K562 (cell line): Measurements from ENCODE around the gene GRIA3. TPM values are rescaled to one million over a fixed set of nuclear protein-coding genes. Genes with fewer than 3 reads are reported as not detected.

Source experiments
- ATAC-seq: fragments of 200-7000 bp; cut with Tn5 transposase; 3 replicates; pipeline ENCODE4 v1.9.1; 2020; ENCODE audit warnings: moderate library complexity
- BruUV-seq: library from RNA; stranded (reverse); fragments of 400-500 nt; replicated peaks from 2 replicates; lab custom pipeline; 2021; lab: Mats Ljungman, UMichigan
- CTCF ChIA-PET: fragments of 300-600 bp; formaldehyde crosslinking; extraction: SDS; loops from one replicate; lab custom pipeline; 2021; ENCODE audit warnings: low intra/inter-chr PET ratio; lab: Yijun Ruan, JAX
- POLR2A ChIA-PET: fragments of 300-600, 350-650 bp; sonication (Branson Sonifier 250); formaldehyde crosslinking; extraction: SDS; loops from one replicate; lab custom pipeline; 2021; ENCODE audit warnings: antibody characterized with exemption, inconsistent platforms; lab: Yijun Ruan, JAX
- DNase-seq, 4 experiments: peaks; one replicate each; pipeline versions ENCODE4 v3.0.0 to v3.0.0-alpha.2; 2011 to 2018; ENCODE audit warnings: low spot score in 3 of 4, mixed read lengths in 3 of 4; ENCODE audit errors: extremely low read depth in 1 of 4
- FAIRE-seq: peaks from 2 replicates; lab custom pipeline; 2011; peaks lifted over from hg19 to GRCh38; lab: Jason Lieb, UNC
- H2AFZ ChIP-seq: 2 replicates; pipeline ENCODE4 v1.6.0; 2011; ENCODE audit warnings: low read depth, low read length, control low read depth, inconsistent platforms
- H3K27ac ChIP-seq: fragments of 200-600 bp; 3 replicates; pipeline ENCODE4 v1.8.0; 2011; ENCODE audit warnings: low read depth, mild to moderate bottlenecking, control low read depth, inconsistent platforms, low read length, moderate library complexity, mixed read lengths; ENCODE audit errors: extremely low read depth
- H3K27me3 ChIP-seq, 2 experiments: fragments of 300-600 bp in 1 of 2; 2 replicates in 1 of 2; 3 replicates in 1 of 2; pipeline versions ENCODE4 v1.6.0 to v1.8.0; 2011; ENCODE audit warnings: inconsistent platforms in 2 of 2, low read length in 2 of 2, mild to moderate bottlenecking in 1 of 2, mixed read lengths in 1 of 2, moderate library complexity in 1 of 2; ENCODE audit not compliant: control insufficient read depth in 2 of 2, insufficient read depth in 2 of 2
- H3K36me3 ChIP-seq: fragments of 300-600 bp; 3 replicates; pipeline ENCODE4 v1.8.0; 2011; ENCODE audit warnings: mild to moderate bottlenecking, low read length, inconsistent platforms; ENCODE audit not compliant: control insufficient read depth, insufficient read depth
- H3K4me1 ChIP-seq, 2 experiments: fragments of 200-600 bp in 1 of 2; replicated peaks in 1 of 2; 2 replicates in 1 of 2; 3 replicates in 1 of 2; pipeline versions ENCODE4 v1.5.1 to v1.8.0; 2011; ENCODE audit warnings: inconsistent platforms in 2 of 2, low read length in 2 of 2, mild to moderate bottlenecking in 1 of 2, mixed read lengths in 1 of 2, moderate library complexity in 1 of 2; ENCODE audit not compliant: control insufficient read depth in 2 of 2, insufficient read depth in 2 of 2
- H3K4me2 ChIP-seq: 2 replicates; pipeline ENCODE4 v1.6.1; 2011; ENCODE audit warnings: low read length, control low read depth, inconsistent platforms, mixed read lengths; ENCODE audit not compliant: insufficient read depth
- H3K4me3 ChIP-seq: fragments of 200-600 bp; sonication (generic), shearing (Covaris generic); 2 replicates; pipeline ENCODE4 v1.5.1; 2016; ENCODE audit warnings: control low read depth, inconsistent platforms
- H3K79me2 ChIP-seq: fragments of 200-600 bp; 3 replicates; pipeline ENCODE4 v1.8.0; 2011; ENCODE audit warnings: low read length, inconsistent platforms; ENCODE audit not compliant: control insufficient read depth, insufficient read depth
- H3K9ac ChIP-seq, 2 experiments: 2 replicates each; pipeline versions ENCODE4 v1.6.0 to v1.6.1; 2011; ENCODE audit warnings: low read depth in 2 of 2, low read length in 2 of 2, control low read depth in 1 of 2, inconsistent platforms in 1 of 2, mild to moderate bottlenecking in 1 of 2, mixed read lengths in 1 of 2; ENCODE audit not compliant: insufficient read depth in 1 of 2
- H3K9me1 ChIP-seq: one replicate; pipeline ENCODE4 v1.6.0; 2011; ENCODE audit warnings: inconsistent platforms, mild to moderate bottlenecking, low read length, moderate library complexity; ENCODE audit not compliant: control insufficient read depth, insufficient read depth
- H3K9me3 ChIP-seq: replicated peaks from 2 replicates; pipeline ENCODE4 v1.5.1; 2011; ENCODE audit warnings: low read depth, low read length, inconsistent platforms; ENCODE audit not compliant: control insufficient read depth, insufficient read depth
- H4K20me1 ChIP-seq: replicated peaks from 2 replicates; pipeline ENCODE4 v1.6.1; 2011; ENCODE audit warnings: low read length, inconsistent platforms, mixed read lengths; ENCODE audit not compliant: control insufficient read depth, insufficient read depth
- CBX1 ChIP-seq: sonication (generic); IDR thresholded peaks from 2 replicates; pipeline ENCODE4 v1.6.1; 2016; ENCODE audit warnings: antibody characterized with exemption, low read depth, mild to moderate bottlenecking
- LCOR ChIP-seq: sonication (generic); formaldehyde crosslinking; IDR thresholded peaks from 2 replicates; pipeline ENCODE4 v1.8.0; 2022; ENCODE audit warnings: mild to moderate bottlenecking, missing genetic modification reagents
- PCBP1 ChIP-seq: fragments of 200-400 bp; formaldehyde crosslinking; IDR thresholded peaks from 2 replicates; pipeline ENCODE4 v1.6.1; 2018; ENCODE audit warnings: mild to moderate bottlenecking, low read depth, low read length; ENCODE audit not compliant: poor library complexity, severe bottlenecking
- ZNF431 ChIP-seq: sonication (generic); formaldehyde crosslinking; IDR thresholded peaks from 2 replicates; pipeline ENCODE4 v1.8.0; 2022; ENCODE audit warnings: mild to moderate bottlenecking, missing genetic modification reagents
- ZNF79 ChIP-seq: fragments of 250-450 bp; sonication (Bioruptor Pico); IDR thresholded peaks from 2 replicates; pipeline ENCODE4 v1.4.0; 2020; ENCODE audit warnings: low read depth, mild to moderate bottlenecking, moderate library complexity
- WGBS: fragments of 100-300 bp; shearing (Covaris generic); methylation state at CpG from one replicate; pipeline ENCODE4 v1.1.6; 2016; ENCODE audit warnings: low coverage, mixed read lengths; ENCODE audit not compliant: insufficient coverage; ENCODE audit errors: missing lambda C conversion rate; 5-methylcytosine and 5-hydroxymethylcytosine counted together
- in situ Hi-C: fragments of 300-500 bp; cut with MboI; formaldehyde crosslinking; loops from 4 replicates; pipeline ENCODE4 v1.15.0; 2018; ENCODE audit warnings: inconsistent platforms, mixed read lengths
- intact Hi-C: fragments of 100-400 bp; cut with micrococcal nuclease; formaldehyde crosslinking; loops from 2 replicates; pipeline ENCODE4 v1.14.2; 2022
- polyA plus RNA-seq, 8 experiments: library from polyadenylated mRNA; depleted of rRNA in 4 of 8; stranded (reverse) in 5 of 8; unstranded in 3 of 8; fragments of >200 nt; fragmentation: Nextera tagmentation in 2 of 8; fragmentation: Illumina TruSeq in 1 of 8; extraction: Ambion mirVana in 2 of 8; extraction: Trizol in 1 of 8; gene quantifications; 2 replicates each; pipeline versions ENCODE4 v1.2.1 to v1.2.3, GENCODE V29; 2011 to 2014; ENCODE audit warnings: inconsistent platforms in 1 of 8, missing spikeins in 1 of 8
- total RNA-seq, 7 experiments: library from RNA; depleted of rRNA in 6 of 7; stranded (reverse); fragments of >200 nt in 6 of 7; fragmentation: Illumina TruSeq in 2 of 7; extraction: Trizol in 2 of 7; gene quantifications; 2 replicates each; pipeline versions ENCODE4 v1.2.1 to v1.2.3, GENCODE V29; 2011 to 2021; ENCODE audit warnings: low replicate concordance in 1 of 7
- TF ChIP-seq, protein P1 (sequence below): sonication (generic); formaldehyde crosslinking; IDR thresholded peaks from 2 replicates; pipeline ENCODE4 v1.8.1; 2023; ENCODE audit warnings: mild to moderate bottlenecking, missing genetic modification reagents
- TF ChIP-seq, protein P2 (sequence below): fragments of 450-650 bp; IDR thresholded peaks from 2 replicates; pipeline ENCODE4 v1.6.1; 2016; ENCODE audit warnings: borderline replicate concordance

Gene GRIA3
- total and polyA plus RNA-seq, 9 of the 15 experiments (the other 6 are each of a cell fraction or from before 2014, with no cell fraction given), result 0.10 TPM; not detected in 8

DNA sequence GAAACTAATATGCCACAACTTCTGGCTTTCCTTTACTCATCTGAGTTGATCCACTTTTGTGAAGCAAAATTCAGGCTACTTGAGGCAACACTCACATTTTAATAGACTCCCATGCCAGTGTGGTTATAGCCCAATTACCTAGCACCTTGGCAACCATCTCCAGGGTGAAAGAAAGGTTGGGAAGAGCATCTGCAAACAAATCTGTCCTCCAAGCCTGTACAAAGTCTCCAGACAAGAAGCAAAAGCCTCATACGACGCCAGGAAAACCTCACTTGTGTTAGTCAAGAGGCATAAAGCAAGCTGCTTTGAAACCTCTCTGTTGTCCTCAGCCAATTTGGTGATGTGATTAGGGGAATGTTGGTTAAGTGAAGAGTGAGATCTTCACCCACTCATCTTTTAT, 302.2 kb downstream of the GRIA3 start (continued):
- TF ChIP-seq, protein P1, sequence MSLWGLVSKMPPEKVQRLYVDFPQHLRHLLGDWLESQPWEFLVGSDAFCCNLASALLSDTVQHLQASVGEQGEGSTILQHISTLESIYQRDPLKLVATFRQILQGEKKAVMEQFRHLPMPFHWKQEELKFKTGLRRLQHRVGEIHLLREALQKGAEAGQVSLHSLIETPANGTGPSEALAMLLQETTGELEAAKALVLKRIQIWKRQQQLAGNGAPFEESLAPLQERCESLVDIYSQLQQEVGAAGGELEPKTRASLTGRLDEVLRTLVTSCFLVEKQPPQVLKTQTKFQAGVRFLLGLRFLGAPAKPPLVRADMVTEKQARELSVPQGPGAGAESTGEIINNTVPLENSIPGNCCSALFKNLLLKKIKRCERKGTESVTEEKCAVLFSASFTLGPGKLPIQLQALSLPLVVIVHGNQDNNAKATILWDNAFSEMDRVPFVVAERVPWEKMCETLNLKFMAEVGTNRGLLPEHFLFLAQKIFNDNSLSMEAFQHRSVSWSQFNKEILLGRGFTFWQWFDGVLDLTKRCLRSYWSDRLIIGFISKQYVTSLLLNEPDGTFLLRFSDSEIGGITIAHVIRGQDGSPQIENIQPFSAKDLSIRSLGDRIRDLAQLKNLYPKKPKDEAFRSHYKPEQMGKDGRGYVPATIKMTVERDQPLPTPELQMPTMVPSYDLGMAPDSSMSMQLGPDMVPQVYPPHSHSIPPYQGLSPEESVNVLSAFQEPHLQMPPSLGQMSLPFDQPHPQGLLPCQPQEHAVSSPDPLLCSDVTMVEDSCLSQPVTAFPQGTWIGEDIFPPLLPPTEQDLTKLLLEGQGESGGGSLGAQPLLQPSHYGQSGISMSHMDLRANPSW (CRISPR knock-in tag), result no peak
- TF ChIP-seq LCOR (CRISPR knock-in tag) (no peak), ZNF79 (CRISPR knock-in tag) (no peak), CBX1 (no peak)

DNA sequence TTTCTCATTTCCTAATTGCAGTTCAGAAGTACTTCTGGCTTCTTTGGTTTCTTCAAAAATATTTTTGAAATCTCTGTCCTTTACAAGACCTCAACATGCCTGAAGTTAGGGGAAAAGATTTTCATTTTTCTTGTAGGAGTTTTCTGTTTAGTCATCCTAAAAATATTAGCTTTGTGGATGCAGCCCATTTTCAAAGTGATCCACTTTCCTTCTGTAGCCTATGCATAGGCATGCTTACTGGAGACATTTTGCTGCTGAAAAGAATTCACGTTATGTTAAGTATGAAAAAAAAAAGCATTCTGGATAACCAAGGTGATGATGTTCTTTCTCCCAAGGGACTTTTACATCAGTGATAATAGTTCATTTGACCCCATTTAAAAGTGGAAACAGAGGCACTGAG, 303.2 kb downstream of the GRIA3 start:
- no peak overlapping the region for H3K4me3 ChIP-seq
- ChIA-PET CTCF (no interaction called here), POLR2A (no interaction called here)
- no peaks in the 10 kb centered on the region for H3K79me2 ChIP-seq
- H2AFZ ChIP-seq, result no peak overlapping the region
- H4K20me1 ChIP-seq, result no peaks in the 10 kb centered on the region
- no peak overlapping the region for H3K9ac ChIP-seq
- no peaks in the 10 kb centered on the region for H3K4me1 ChIP-seq
- no peaks in the 10 kb centered on the region for H3K9me1 ChIP-seq
- H3K27me3 ChIP-seq, result peaks cover 0 to 5% of the 10 kb centered on the region in 2 experiments; a peak in 1 of 5 replicates
- BruUV-seq, result no TSS peak
- 8% methylated on average over 1 of the region's 1 CpG for WGBS
- H3K9me3 ChIP-seq, result no peaks in the 10 kb centered on the region
- intact Hi-C loops, result no loop called here
- FAIRE-seq, result no peak
- TF ChIP-seq PCBP1, result no peak
- no peak for TF ChIP-seq ZNF431
- TF ChIP-seq, protein P2, sequence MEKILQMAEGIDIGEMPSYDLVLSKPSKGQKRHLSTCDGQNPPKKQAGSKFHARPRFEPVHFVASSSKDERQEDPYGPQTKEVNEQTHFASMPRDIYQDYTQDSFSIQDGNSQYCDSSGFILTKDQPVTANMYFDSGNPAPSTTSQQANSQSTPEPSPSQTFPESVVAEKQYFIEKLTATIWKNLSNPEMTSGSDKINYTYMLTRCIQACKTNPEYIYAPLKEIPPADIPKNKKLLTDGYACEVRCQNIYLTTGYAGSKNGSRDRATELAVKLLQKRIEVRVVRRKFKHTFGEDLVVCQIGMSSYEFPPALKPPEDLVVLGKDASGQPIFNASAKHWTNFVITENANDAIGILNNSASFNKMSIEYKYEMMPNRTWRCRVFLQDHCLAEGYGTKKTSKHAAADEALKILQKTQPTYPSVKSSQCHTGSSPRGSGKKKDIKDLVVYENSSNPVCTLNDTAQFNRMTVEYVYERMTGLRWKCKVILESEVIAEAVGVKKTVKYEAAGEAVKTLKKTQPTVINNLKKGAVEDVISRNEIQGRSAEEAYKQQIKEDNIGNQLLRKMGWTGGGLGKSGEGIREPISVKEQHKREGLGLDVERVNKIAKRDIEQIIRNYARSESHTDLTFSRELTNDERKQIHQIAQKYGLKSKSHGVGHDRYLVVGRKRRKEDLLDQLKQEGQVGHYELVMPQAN, result no peak
- TF ChIP-seq, all 486 proteins: peak for 0
- ATAC-seq (no peak), DNase-seq (no peak)
- Histone ChIP-seq H3K36me3 (no peaks in the 10 kb centered on the region), H3K27ac (no peak overlapping the region), H3K4me2 (no peak overlapping the region)
- in situ Hi-C loops, result no loop called here
